AG04449 (cell line): Measurements from ENCODE around the gene STARD7.

ENCODE experiments used
- CTCF ChIA-PET: fragments of 350-600 bp; formaldehyde crosslinking; extraction: SDS; loops from one replicate; lab custom pipeline; 2021; ENCODE audit warnings: antibody characterized with exemption; lab: Yijun Ruan, JAX
- POLR2A ChIA-PET: fragments of 400-600, 350-600 bp; formaldehyde crosslinking; extraction: SDS; loops from one replicate; lab custom pipeline; 2020; ENCODE audit warnings: antibody characterized with exemption, inconsistent platforms; lab: Yijun Ruan, JAX
- DNase-seq: peaks from one replicate; pipeline ENCODE4 v3.0.0-alpha.2; 2010; ENCODE audit warnings: low read depth, low spot score
- H3K4me3 ChIP-seq: 2 replicates; pipeline ENCODE4 v1.5.1; 2011; ENCODE audit warnings: low read depth, mild to moderate bottlenecking, control low read depth, low read length
- TF ChIP-seq, protein P1 (sequence below): IDR thresholded peaks from one replicate; pipeline ENCODE4 v1.5.1; 2011; ENCODE audit warnings: mild to moderate bottlenecking, moderate library complexity, low read length, control low read depth, inconsistent platforms; ENCODE audit not compliant: insufficient read depth; ENCODE audit errors: missing control alignments

Gene STARD7

DNA sequence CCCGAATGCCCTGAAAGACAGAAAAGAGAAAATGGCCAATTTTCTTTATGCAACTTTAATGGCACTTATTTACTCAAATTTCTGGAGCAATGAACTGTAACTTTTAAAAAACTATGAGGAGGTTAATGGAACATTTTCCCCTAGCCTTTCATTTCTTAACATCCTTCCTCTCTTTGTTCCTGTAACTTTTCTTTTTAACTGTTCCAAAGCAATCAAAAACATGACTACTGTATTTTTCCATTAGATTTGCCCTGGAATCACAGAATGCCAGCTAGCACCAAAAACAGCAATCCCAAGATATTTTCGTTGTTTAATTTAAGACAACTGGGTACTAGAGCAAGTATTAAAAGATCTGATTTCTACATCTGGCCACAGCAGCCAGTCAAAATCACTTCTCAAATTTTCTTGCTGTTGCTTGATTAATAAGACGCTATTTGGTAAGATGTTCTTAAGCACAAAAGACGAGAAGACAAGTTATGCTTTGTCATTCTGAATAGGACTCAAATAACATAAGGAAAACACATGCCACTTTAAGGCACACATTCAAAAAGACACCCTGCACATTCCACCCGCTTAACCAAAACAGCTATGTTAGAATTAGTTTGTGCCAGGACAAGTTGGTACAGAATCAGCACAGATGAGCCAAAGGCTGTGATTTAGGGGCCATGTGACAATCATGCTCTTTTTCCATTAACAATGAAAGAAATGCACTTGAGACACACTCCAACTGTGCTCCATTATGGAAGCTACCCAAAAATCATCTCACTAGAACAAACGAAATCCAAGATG, 3.6 kb downstream of the STARD7 start:
- ChIA-PET CTCF (interaction anchor here (0.8 to 4.6 kb wide), 4 partner anchors 9 to 30 kb away, joined by 3 to 34 read pairs (median 4); no protein-coding TSS in a partner anchor), POLR2A (no interaction called here)
- TF ChIP-seq, protein P1, sequence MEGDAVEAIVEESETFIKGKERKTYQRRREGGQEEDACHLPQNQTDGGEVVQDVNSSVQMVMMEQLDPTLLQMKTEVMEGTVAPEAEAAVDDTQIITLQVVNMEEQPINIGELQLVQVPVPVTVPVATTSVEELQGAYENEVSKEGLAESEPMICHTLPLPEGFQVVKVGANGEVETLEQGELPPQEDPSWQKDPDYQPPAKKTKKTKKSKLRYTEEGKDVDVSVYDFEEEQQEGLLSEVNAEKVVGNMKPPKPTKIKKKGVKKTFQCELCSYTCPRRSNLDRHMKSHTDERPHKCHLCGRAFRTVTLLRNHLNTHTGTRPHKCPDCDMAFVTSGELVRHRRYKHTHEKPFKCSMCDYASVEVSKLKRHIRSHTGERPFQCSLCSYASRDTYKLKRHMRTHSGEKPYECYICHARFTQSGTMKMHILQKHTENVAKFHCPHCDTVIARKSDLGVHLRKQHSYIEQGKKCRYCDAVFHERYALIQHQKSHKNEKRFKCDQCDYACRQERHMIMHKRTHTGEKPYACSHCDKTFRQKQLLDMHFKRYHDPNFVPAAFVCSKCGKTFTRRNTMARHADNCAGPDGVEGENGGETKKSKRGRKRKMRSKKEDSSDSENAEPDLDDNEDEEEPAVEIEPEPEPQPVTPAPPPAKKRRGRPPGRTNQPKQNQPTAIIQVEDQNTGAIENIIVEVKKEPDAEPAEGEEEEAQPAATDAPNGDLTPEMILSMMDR: no peak
- H3K4me3 ChIP-seq: no peak overlapping the region
- DNase-seq: no peak

DNA sequence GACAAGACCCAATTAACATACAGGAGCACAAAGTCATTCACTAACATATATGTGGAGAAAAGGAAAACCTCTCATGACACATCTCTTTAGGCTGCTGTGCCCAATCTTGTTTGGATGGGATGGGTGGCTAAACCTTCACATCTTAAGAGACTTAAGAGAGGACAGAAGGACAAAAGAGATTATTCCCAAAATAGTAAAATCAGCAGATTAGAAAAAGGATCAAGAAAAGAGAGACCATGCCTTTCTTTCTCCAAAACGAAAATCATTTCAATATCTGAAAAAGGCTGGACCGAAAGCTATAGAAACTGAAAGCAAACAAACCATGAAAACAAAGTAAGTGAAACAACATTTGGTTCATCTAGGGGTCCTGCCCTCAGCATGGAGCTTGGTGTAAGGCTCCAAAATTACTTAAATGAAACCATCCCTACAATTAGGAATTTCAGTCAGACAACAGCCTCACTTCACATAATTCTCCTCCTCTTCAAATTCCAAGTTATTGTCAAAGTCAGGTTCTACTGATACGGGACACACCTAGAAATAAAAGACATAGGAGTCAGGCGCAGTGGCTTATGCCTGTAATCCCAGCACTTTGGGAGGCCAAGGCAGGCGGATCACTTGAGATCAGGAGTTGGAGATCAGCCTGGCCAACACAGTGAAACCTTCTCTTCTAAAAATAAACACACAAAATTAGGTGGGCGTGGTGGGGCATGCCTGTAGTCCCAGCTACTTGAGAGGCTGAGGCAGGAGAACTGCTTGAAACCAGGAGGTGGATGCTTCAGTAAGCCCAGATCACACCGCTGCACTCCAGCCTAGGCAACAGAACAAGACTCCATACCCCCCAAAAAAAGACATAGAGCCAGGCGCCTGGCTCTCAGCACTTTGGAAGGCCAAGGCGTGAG, 5.2 kb downstream of the STARD7 start:
- ChIA-PET CTCF (interaction anchor here (1.0 to 4.6 kb wide), 3 partner anchors 10 to 87 kb away, joined by 3 to 34 read pairs (median 5); partner anchors contain the start of gene ADRA2B), POLR2A (no interaction called here)
- DNase-seq: no peak
- H3K4me3 ChIP-seq: no peak overlapping the region
- TF ChIP-seq, protein P1: no peak

DNA sequence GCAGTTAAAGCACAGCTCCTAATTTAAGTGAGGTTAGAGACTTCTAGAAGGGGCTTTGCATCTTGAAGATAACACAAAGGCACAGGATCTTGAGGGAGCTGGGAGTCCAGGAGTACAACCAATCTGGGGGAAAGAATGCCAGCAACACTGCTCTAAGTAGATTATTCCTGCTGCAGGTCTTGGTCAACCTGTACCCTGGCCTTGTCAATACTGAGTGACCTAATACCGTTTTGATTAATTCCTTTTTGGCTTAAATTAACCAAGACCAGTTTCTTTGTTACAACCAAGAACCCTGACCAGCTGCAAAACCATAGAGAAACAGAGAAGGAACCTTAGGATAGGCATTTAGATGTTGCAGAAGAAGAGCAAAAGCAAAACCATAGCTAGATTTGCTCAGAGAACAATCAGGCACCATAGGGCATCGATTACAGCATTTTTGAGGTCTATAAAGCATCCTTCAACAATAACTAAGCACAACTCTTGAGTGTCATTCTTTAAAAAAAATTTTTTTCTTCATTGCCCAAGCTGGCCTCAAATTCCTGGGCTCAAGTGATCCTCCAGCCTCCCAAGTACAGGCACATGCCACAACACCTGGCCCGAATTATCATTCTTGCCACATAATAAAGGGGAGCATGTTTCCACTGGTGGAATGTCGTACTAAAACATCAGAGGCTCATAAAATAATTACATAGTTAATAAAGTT, 6.3 kb downstream of the STARD7 start:
- no peak overlapping the region for H3K4me3 ChIP-seq
- ChIA-PET CTCF (interaction anchor here (0.8 to 4.6 kb wide), 6 partner anchors 9 to 63 kb away, joined by 3 to 34 read pairs (median 4); no protein-coding TSS in a partner anchor), POLR2A (interaction anchor here (0.6 kb wide), 1 partner anchor 31 kb away, joined by 5 read pairs; no protein-coding TSS in a partner anchor)
- TF ChIP-seq, protein P1: no peak
- no peak for DNase-seq

DNA sequence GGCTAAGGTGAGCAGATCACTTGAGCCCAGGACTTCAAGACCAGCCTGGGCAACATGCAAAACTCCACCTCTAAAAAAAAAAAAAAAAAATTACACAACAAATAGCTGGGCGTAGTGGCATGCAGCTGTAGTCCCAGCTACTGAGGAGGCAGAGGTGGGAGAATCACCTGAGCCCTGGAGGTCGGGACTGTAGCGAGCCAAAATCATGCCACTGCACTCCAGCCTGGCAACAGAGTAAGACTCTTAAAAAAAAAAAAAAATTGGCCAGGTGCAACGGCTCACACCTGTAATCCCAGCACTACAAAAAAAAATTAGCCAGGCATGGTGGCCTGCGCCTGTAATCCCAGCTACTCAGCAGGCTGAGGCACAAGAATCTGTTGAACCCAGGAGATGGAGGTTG, 7.3 kb downstream of the STARD7 start:
- ChIA-PET CTCF (interaction anchor here (1.2 to 4.6 kb wide), 4 partner anchors 8 to 58 kb away, joined by 5 to 34 read pairs (median 6); no protein-coding TSS in a partner anchor), POLR2A (no interaction called here)
- TF ChIP-seq, protein P1: no peak
- no peak overlapping the region for H3K4me3 ChIP-seq
- DNase-seq: no peak

DNA sequence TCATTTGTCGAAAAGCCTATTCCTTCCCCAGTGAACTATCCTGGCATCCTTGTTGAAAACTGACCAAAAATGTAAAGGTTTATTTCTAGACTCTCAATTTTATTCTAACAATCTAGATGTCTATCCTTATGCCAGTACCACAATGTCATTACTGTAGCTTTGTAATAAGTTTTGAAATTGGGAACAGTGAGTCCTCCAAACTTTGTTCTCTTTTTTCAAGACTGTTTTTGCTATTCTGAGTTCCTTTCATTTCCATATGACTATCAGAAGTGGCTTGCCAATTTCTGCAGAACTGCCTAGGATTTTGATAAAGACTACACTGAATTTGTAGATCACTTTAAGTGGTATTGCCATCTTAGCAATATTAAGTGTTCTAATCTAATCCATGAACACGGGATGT, 9.7 kb downstream of the STARD7 start:
- TF ChIP-seq, protein P1: no peak
- H3K4me3 ChIP-seq: no peak overlapping the region
- DNase-seq: no peak
- CTCF ChIA-PET: interaction anchor here (0.8 to 2.8 kb wide), 4 partner anchors 11 to 176 kb away, joined by 3 to 10 read pairs (median 4); no protein-coding TSS in a partner anchor
- POLR2A ChIA-PET: no interaction called here
